ENCODE measurements around the gene ZFP36L2.

GRCh38 chr2:43233218-43234212, 7.1 kb upstream of the ZFP36L2 start:
- TF ChIP-seq KLF8 (tag by site-specific recombination; IDR thresholded peaks at IDR 0.05) (no peak), ZNF184 (tag by site-specific recombination; IDR thresholded peaks at IDR 0.05) (no peak), ZNF704 (tag by site-specific recombination; IDR thresholded peaks at IDR 0.05) (no peak), HOXA7 (CRISPR knock-in tag; IDR thresholded peaks at IDR 0.05; ENCODE audit: borderline replicate concordance) (no peak), ZNF211 (tag by site-specific recombination; IDR thresholded peaks at IDR 0.05; ENCODE audit: low read depth) (no peak), ZNF335 (tag by site-specific recombination; conservative IDR thresholded peaks at IDR 0.05) (no peak)
- TF ChIP-seq, protein P1, sequence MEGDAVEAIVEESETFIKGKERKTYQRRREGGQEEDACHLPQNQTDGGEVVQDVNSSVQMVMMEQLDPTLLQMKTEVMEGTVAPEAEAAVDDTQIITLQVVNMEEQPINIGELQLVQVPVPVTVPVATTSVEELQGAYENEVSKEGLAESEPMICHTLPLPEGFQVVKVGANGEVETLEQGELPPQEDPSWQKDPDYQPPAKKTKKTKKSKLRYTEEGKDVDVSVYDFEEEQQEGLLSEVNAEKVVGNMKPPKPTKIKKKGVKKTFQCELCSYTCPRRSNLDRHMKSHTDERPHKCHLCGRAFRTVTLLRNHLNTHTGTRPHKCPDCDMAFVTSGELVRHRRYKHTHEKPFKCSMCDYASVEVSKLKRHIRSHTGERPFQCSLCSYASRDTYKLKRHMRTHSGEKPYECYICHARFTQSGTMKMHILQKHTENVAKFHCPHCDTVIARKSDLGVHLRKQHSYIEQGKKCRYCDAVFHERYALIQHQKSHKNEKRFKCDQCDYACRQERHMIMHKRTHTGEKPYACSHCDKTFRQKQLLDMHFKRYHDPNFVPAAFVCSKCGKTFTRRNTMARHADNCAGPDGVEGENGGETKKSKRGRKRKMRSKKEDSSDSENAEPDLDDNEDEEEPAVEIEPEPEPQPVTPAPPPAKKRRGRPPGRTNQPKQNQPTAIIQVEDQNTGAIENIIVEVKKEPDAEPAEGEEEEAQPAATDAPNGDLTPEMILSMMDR (tag by site-specific recombination; IDR thresholded peaks at IDR 0.05) = no peak
- TF ChIP-seq, protein P2, sequence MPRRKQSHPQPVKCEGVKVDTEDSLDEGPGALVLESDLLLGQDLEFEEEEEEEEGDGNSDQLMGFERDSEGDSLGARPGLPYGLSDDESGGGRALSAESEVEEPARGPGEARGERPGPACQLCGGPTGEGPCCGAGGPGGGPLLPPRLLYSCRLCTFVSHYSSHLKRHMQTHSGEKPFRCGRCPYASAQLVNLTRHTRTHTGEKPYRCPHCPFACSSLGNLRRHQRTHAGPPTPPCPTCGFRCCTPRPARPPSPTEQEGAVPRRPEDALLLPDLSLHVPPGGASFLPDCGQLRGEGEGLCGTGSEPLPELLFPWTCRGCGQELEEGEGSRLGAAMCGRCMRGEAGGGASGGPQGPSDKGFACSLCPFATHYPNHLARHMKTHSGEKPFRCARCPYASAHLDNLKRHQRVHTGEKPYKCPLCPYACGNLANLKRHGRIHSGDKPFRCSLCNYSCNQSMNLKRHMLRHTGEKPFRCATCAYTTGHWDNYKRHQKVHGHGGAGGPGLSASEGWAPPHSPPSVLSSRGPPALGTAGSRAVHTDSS (tag by site-specific recombination; IDR thresholded peaks at IDR 0.05) = no peak
